NCI-H2171 (cell line): ENCODE results near the gene MT1H.

Experiments
- DNase-seq: peaks from one replicate; lab custom pipeline; 2025; lab: John Stamatoyannopoulos, UW

Gene MT1H

DNA sequence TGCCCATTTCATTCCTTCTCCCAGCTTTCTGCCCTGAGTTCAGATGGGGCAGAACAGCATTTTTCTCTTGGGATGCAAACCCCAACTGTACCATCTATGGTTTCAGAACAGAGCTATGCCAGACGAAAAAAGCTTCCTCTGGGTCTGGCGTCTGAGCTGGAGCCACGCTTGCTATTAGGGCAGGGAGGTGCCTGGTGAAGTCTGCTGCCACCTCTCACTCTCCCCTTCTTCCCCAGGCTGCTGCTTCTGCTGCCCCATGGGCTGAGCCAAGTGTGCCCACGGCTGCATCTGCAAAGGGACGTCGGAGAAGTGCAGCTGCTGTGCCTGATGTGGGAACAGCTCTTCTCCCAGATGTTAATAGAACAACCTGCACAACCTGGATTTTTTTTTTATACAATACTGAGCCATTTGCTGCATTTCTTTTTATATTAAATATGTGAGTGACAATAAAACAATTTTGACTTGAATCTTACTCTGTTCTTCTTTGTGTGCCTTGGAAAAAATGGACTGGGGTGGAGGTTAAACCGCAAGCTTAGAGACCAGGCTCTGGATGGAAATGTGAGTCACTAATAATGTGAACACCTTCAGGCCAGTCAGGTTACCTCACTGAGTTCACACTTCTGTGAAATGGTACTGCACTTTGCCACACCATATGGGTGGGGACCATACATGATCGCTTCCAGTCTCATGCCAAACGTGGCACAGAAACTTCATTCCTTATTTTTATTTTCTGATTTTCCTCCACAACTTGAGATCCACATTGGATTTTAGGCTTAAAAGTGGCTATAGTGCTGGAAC, 32.8 kb upstream of the MT1H start:
- no peak for DNase-seq

DNA sequence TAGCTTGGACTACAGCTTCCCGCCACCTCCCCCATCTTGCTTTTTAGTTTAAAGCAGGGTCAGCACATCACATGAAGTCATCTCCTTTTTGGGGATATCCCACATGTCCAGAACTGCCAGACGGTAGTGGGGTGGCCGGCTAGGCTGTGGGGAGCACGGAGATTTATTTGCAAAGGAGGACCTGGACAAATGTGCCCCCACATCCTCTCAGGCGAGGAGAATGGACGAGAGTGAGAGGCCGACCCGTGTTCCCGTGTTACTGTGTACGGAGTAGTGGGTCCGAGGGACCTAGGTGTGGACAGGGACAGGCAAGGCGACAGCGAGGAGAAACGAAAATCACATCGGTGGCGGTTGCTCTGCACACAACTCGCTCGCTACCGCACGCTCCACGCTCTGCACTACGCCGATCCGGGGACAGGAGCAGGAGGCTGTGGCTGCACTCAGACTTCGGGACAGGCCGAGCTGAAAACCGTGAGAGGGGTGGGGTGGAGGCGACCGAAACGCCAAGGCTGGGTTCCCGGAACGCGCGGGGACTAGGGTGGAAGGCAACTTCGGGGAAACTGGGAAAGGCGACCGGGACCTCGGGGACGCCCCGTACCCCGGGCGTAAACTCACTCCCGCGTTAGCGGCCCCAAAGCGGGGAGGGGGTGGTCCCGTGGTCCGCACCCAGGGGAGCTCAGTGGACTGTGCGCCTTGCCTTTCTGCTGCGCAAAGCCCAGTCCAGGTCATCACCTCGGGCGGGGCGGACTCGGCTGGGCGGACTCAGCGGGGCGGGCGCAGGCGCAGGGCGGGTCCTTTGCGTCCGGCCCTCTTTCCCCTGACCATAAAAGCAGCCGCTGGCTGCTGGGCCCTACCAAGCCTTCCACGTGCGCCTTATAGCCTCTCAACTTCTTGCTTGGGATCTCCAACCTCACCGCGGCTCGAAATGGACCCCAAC, 31.5 kb upstream of the MT1H start, which contains the start of gene MT1A:
TSS of gene MT1A (plus strand) at position 853 of the 937 bp plus-strand sequence. CDS start at position 926, 73 bp downstream.
- no peak for DNase-seq

DNA sequence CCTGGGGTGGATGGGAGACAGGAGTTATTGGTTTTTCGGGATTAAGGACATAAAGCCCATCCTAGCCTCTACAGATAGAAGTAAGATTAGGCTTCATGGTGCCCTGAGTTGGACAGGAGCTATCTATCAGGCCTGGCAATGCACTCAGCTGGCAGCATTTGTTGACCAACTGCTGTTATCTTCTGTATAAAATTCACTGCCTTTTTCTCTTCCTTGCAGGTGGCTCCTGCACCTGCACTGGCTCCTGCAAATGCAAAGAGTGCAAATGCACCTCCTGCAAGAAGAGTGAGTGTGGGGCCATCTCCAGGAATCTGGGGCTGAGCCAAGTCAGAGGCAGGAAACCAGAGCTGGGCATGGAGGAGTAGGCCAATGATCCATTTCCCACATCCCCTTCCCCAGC, 30.6 kb upstream of the MT1H start:
- no peak for DNase-seq

- no peak for DNase-seq
These were observed 29.5 kb upstream of the MT1H start for GRCh38 chr16:56640076-56640475.

DNA sequence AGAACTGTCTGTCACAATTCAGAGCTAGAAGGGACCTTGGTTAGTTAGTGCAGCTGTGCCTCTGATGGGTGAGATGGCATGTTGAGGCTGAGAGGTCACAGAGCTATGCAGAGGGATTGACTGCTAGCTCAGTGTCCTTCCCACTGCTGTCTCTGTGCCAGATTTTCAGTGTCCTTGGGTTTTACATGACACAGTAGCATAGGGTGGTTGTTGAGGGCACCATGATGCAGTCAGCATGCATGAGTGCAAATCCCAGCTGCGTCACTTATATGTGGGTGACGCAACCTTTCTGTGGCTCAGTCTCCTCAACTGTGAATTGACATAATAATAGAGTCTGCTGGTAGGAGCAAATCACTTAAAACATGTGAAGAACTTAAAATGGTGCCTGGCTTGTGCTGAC, 28.4 kb upstream of the MT1H start:
- DNase-seq: no peak

- no peak for DNase-seq
These were observed 26.4 kb upstream of the MT1H start for GRCh38 chr16:56643080-56643778.

GRCh38 chr16:56643833-56644232, 25.8 kb upstream of the MT1H start:
- no peak for DNase-seq

GRCh38 chr16:56645311-56645710, 24.3 kb upstream of the MT1H start:
- no peak for DNase-seq

DNA sequence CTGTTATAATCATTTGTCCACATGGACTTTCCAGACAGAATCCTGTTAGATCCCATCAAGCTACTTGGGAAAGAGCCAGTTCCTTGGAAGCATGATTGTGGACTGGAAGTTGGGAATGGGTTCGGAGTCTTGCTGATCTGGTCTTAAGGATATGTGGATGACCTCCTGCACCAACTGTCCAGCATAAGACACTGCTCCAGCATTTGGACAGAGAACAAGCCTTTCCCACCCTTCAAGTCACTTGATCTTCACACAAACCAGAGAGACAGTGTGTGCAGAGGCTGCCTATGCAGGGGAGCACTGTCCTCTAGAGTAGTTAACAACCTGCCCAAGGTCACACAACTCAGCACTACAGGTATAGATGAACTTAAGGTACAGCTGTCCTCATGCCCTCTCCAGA, 23.8 kb upstream of the MT1H start:
- no peak for DNase-seq

- DNase-seq: no peak
These were observed 21.8 kb upstream of the MT1H start for GRCh38 chr16:56647641-56648431.

DNA sequence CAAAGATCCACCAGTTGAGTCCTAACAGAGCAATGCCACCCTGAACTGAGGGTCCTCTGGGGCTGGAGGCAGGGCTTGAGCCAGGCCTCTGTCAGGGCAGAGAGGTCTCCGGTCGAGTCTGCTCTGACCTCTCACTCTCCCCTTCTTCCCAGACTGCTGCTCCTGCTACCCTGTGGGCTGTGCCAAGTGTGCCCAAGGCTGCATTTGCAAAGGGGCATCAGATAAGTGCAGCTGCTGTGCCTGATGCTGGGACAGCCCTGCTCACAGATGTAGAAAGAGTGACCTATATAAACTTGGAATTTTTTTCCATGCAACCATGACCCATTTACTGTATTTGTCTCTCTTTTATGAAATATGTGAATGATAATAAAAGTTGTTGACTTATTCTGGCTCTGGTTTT, 20.3 kb upstream of the MT1H start:
- DNase-seq: no peak

GRCh38 chr16:56649820-56650219, 19.8 kb upstream of the MT1H start:
- DNase-seq: no peak

DNA sequence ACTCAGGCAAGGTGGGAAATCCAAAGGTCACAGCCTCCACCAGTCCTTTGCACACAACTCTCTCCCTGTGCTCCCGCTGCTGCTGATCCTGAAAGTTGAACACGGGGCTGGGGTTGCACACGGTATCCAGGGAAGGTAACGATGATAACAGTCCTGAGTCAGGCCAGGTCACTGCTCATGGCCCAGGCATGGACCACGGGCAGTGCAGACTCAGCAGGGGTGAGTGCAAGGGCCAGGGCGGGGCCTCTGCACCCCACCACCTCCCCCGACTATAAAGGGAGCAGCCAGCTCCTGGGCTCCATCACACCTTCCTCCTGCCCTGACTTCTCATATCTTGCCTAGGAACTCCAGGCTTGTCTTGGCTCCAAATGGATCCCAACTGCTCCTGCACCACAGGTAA, 18.0 kb upstream of the MT1H start, which contains the start of gene MT1B:
TSS of gene MT1B (plus strand) at position 301 of the 400 bp plus-strand sequence. CDS start at position 369, 68 bp downstream.
- DNase-seq: no peak

DNA sequence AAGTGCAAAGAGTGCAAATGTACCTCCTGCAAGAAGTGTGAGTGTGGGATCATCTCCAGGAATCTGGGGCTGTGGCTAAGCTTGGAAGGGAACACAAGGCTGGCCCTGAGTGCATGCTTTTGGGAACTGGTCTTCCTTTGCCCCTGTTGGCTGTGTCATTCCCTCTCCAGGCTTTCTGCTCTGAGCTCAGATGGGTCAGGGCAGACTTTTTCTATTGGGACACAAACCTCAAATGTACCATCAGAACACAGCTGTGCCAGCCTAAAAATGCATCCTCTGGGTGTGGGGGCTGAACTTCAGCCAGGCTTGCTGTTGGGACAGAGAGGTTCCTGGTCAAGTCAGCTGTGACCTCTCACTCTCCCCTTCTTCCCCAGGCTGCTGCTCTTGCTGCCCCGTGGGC, 17.0 kb upstream of the MT1H start:
- no peak for DNase-seq

GRCh38 chr16:56653218-56653617, 16.4 kb upstream of the MT1H start:
- DNase-seq: no peak

- DNase-seq: peak; percentile 58
These were observed 11.9 kb upstream of the MT1H start, which contains the start of gene MT1F for GRCh38 chr16:56657555-56658326. Gene MT1F (plus strand): TSS chr16:56657959. CDS start chr16:56658059, 100 bp downstream.

GRCh38 chr16:56658327-56658875, 11.2 kb upstream of the MT1H start:
- DNase-seq: no peak

- DNase-seq: no peak
These were observed 7.0 kb upstream of the MT1H start for GRCh38 chr16:56662357-56663354.

- DNase-seq: no peak
These were observed 5.1 kb upstream of the MT1H start for GRCh38 chr16:56664506-56664905.
